NB4 (cell line): ENCODE measurements around the gene NEFH.

ENCODE experiments used
- POLR2A ChIP-seq: IDR thresholded peaks from 2 replicates; pipeline ENCODE4 v1.6.1; 2011; ENCODE audit warnings: mild to moderate bottlenecking; ENCODE audit not compliant: insufficient read length; ENCODE audit errors: extremely low read depth
- TF ChIP-seq, protein P1 (sequence below): IDR thresholded peaks from one replicate; pipeline ENCODE4 v1.5.1; 2012; ENCODE audit warnings: low read depth, low read length

DNA sequence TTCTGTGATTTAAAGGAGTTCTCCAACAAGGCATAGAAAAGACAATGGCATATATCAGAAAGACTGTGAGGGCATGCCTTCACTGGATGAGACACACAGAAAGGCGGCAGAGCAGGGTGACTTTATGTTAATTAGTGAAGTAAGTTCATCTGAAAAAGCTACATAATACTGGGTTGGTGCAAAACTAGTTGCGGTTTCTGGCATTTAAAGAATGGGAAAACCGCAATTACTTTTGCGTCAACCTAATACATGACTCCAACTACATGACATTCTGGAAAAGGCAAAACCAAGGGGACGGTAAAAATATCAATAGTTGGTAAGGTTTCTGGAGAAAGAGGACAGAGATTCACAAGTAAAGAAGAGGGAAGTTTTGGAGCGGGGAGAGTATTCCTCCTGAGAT, 36.6 kb upstream of the NEFH start:
- TF ChIP-seq, protein P1, sequence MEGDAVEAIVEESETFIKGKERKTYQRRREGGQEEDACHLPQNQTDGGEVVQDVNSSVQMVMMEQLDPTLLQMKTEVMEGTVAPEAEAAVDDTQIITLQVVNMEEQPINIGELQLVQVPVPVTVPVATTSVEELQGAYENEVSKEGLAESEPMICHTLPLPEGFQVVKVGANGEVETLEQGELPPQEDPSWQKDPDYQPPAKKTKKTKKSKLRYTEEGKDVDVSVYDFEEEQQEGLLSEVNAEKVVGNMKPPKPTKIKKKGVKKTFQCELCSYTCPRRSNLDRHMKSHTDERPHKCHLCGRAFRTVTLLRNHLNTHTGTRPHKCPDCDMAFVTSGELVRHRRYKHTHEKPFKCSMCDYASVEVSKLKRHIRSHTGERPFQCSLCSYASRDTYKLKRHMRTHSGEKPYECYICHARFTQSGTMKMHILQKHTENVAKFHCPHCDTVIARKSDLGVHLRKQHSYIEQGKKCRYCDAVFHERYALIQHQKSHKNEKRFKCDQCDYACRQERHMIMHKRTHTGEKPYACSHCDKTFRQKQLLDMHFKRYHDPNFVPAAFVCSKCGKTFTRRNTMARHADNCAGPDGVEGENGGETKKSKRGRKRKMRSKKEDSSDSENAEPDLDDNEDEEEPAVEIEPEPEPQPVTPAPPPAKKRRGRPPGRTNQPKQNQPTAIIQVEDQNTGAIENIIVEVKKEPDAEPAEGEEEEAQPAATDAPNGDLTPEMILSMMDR: no peak
- no peak for TF ChIP-seq POLR2A
